PFSK-1 (cell line): ENCODE measurements around the gene INSIG1.

ENCODE experiments used
- FOXP2 ChIP-seq: optimal IDR thresholded peaks from 2 replicates; pipeline ENCODE3; 2011; ENCODE audit warnings: borderline replicate concordance, control low read depth, inconsistent platforms; ENCODE audit not compliant: insufficient read depth; ENCODE audit errors: extremely low read length, extremely low read depth
- POLR2AphosphoS5 ChIP-seq: IDR thresholded peaks from 2 replicates; pipeline ENCODE4 v1.6.1; 2012; ENCODE audit warnings: low read depth, mild to moderate bottlenecking, control low read depth, low read length, moderate library complexity
- SIN3A ChIP-seq: IDR thresholded peaks from 2 replicates; pipeline ENCODE4 v1.6.1; 2012; ENCODE audit warnings: mild to moderate bottlenecking, low read length, moderate library complexity, borderline replicate concordance; ENCODE audit not compliant: insufficient read depth
- TAF1 ChIP-seq: IDR thresholded peaks from 2 replicates; pipeline ENCODE4 v1.6.1; 2012; ENCODE audit warnings: low read length, control low read depth, borderline replicate concordance; ENCODE audit not compliant: insufficient read depth
- TF ChIP-seq, protein P1 (sequence below), 2 experiments: IDR thresholded peaks; 2 replicates each; pipeline versions ENCODE4 v1.6.1 to v1.8.0; 2011 to 2012; ENCODE audit warnings: low read depth in 2 of 2, low read length in 2 of 2, control low read depth in 1 of 2, inconsistent platforms in 1 of 2, mild to moderate bottlenecking in 1 of 2, moderate library complexity in 1 of 2; ENCODE audit not compliant: insufficient read depth in 1 of 2

DNA sequence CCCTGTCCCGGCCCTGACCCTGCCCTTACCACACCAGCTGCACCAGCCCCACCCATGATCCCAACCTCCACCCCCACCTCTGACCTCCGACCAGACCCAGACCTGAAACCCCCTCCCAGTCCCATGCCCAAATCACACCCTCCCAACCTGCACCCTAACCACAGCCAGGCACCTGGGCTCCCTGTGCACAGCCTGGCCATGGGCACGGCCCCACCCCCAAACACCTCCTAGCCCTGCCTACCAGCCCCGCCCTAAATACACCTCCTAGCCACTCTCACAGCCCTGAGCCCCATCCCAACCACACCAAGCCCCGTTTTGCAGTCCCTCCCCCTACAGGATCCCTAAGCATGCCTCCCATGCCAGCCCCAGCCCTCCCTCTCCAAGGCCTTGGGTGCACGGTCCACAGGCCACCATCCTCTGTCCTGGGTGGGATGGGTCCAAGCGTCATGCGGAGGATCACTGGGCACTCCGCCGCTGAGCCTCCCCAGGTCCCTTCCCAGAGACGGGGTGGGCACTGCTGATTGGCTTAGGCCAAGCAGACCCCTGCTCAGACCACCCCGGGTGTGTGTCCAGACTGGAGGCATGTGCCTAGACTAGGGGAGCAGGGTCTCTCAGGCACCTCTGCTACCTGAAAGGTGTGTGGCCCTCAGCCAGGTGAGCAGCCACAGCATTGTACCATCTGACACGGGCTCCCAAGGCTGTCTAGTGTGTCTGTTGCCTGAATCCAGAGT is 30.1 kb downstream of the INSIG1 start:
- TF ChIP-seq POLR2AphosphoS5: no peak
- no peak for TF ChIP-seq TAF1
- TF ChIP-seq, protein P1, sequence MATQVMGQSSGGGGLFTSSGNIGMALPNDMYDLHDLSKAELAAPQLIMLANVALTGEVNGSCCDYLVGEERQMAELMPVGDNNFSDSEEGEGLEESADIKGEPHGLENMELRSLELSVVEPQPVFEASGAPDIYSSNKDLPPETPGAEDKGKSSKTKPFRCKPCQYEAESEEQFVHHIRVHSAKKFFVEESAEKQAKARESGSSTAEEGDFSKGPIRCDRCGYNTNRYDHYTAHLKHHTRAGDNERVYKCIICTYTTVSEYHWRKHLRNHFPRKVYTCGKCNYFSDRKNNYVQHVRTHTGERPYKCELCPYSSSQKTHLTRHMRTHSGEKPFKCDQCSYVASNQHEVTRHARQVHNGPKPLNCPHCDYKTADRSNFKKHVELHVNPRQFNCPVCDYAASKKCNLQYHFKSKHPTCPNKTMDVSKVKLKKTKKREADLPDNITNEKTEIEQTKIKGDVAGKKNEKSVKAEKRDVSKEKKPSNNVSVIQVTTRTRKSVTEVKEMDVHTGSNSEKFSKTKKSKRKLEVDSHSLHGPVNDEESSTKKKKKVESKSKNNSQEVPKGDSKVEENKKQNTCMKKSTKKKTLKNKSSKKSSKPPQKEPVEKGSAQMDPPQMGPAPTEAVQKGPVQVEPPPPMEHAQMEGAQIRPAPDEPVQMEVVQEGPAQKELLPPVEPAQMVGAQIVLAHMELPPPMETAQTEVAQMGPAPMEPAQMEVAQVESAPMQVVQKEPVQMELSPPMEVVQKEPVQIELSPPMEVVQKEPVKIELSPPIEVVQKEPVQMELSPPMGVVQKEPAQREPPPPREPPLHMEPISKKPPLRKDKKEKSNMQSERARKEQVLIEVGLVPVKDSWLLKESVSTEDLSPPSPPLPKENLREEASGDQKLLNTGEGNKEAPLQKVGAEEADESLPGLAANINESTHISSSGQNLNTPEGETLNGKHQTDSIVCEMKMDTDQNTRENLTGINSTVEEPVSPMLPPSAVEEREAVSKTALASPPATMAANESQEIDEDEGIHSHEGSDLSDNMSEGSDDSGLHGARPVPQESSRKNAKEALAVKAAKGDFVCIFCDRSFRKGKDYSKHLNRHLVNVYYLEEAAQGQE (IDR thresholded peaks at IDR 0.05; ENCODE audit: insufficient read depth in 1 of 2, low read depth in 2 of 2, low read length in 2 of 2): no peak
- no peak for TF ChIP-seq FOXP2
- TF ChIP-seq SIN3A: no peak
